ENCODE results near the gene GID8.

GID8 gene

DNA sequence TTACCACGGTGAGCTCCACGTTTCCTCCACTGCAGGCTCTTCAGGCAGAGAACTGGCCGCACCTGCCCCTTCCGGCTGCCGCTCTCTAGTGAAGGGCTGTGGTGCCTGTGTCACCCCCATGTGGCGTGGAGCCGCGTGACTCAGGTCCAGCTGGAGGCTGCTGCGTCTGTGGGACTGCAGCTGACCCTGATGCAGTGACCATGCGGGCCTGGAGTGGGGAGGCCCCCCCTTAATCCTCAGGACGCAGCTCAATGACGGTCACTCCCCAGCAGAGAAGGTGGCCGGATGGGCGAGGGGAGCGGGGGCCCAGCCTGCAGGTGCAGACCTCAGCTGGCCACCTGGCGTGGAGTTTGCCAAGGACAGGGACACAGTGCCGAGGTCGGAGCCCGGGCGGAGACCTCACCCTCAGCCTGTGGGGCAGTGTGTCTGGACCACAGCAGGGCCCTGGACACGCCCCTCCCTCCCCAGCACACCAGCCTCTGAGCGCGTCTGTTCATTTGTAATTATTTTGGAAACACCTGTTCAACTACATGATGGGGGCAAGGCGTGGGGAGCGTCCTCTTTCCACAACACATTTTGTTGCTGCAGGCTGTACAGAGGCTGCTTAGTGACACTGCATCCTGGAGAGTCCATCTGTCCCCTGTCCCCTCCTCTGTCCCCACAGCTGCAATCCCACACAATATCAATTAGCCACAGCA lies 58.1 kb downstream of the GID8 start:
- H3K36me3 ChIP-seq (ENCODE audit: insufficient read depth), result no peaks in the 10 kb centered on the region
- TF ChIP-seq, protein P1, sequence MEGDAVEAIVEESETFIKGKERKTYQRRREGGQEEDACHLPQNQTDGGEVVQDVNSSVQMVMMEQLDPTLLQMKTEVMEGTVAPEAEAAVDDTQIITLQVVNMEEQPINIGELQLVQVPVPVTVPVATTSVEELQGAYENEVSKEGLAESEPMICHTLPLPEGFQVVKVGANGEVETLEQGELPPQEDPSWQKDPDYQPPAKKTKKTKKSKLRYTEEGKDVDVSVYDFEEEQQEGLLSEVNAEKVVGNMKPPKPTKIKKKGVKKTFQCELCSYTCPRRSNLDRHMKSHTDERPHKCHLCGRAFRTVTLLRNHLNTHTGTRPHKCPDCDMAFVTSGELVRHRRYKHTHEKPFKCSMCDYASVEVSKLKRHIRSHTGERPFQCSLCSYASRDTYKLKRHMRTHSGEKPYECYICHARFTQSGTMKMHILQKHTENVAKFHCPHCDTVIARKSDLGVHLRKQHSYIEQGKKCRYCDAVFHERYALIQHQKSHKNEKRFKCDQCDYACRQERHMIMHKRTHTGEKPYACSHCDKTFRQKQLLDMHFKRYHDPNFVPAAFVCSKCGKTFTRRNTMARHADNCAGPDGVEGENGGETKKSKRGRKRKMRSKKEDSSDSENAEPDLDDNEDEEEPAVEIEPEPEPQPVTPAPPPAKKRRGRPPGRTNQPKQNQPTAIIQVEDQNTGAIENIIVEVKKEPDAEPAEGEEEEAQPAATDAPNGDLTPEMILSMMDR (conservative IDR thresholded peaks at IDR 0.05; ENCODE audit: low read depth, low read length), result no peak
- peaks cover 97% of the 10 kb centered on the region for H3K27me3 ChIP-seq (ENCODE audit: insufficient read depth, low read depth)
- H4K20me1 ChIP-seq (ENCODE audit: insufficient read depth), result no peaks in the 10 kb centered on the region
- no peak overlapping the region for H3K4me3 ChIP-seq (IDR thresholded peaks at IDR 0.05; ENCODE audit: insufficient read depth, low read depth, low read length)
- no peak overlapping the region for H3K4me2 ChIP-seq
- no peaks in the 10 kb centered on the region for H3K4me1 ChIP-seq (ENCODE audit: low read depth, poor library complexity, severe bottlenecking)
- H3K79me2 ChIP-seq (ENCODE audit: insufficient read depth, low read depth), result no peaks in the 10 kb centered on the region
- H3K27ac ChIP-seq, result no peak overlapping the region
- no peak overlapping the region for H3K9ac ChIP-seq
- no peak overlapping the region for H2AFZ ChIP-seq (ENCODE audit: low read depth)

DNA sequence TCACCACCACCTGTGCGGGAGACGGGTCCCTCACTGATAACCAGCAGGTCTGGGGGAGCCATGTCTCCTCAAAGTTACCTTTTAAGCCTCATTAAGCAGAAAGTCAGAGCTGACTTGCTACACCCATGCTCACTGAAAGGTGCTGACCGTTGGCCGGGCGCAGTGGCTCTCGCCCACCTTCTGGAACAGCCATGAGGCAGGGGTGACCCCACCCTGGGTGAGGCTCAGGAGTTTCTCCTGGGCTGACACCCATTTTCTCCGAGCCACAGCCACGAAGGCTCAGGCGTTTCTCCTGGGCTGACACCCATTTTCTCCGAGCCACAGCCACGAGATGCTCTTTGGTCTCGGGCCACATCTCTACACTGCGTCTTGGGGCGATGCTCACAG lies 58.6 kb downstream of the GID8 start:
- no peaks in the 10 kb centered on the region for H4K20me1 ChIP-seq (ENCODE audit: insufficient read depth)
- TF ChIP-seq, protein P1 (conservative IDR thresholded peaks at IDR 0.05; ENCODE audit: low read depth, low read length), result no peak
- no peak overlapping the region for H3K4me3 ChIP-seq (IDR thresholded peaks at IDR 0.05; ENCODE audit: insufficient read depth, low read depth, low read length)
- no peaks in the 10 kb centered on the region for H3K79me2 ChIP-seq (ENCODE audit: insufficient read depth, low read depth)
- no peak overlapping the region for H2AFZ ChIP-seq (ENCODE audit: low read depth)
- H3K27me3 ChIP-seq (ENCODE audit: insufficient read depth, low read depth), result peaks cover 97% of the 10 kb centered on the region
- no peak overlapping the region for H3K27ac ChIP-seq
- H3K36me3 ChIP-seq (ENCODE audit: insufficient read depth), result no peaks in the 10 kb centered on the region
- H3K4me1 ChIP-seq (ENCODE audit: low read depth, poor library complexity, severe bottlenecking), result no peaks in the 10 kb centered on the region
- H3K9ac ChIP-seq, result no peak overlapping the region
- no peak overlapping the region for H3K4me2 ChIP-seq

DNA sequence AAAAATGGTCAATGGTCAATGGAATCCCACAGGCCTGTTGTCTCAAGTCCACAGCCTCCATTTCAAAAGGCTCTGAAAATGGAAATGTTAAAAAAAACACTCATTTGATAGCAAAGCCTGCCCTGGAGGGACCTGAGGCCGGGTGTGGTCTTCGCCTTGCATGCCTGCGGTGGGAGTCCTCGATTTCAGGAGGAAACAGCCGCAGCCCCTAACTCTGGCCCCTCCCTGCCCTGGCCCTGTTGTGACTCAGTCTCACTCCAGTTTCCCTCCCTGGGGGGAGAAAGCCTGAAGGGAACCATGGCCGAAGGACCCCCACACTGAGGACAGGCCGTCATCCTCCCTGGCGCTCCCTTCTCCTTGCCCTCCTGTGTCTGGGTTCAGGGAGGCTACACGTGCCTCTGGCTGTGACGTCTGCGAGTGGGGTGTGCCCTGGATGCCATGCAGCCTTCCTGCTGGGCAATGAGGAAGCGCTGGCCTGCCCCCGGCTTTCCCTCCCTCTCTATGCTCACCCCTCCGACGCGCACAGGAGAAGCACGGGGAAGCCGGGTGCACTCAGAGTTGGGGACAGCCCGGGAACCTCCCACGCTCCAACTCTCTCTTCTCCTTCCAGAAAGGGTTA lies 59.6 kb downstream of the GID8 start:
- Histone ChIP-seq H3K36me3 (ENCODE audit: insufficient read depth) (no peaks in the 10 kb centered on the region), H3K79me2 (ENCODE audit: insufficient read depth, low read depth) (no peaks in the 10 kb centered on the region), H3K4me2 (no peak overlapping the region), H3K27ac (no peak overlapping the region), H3K27me3 (ENCODE audit: insufficient read depth, low read depth) (peaks cover 97% of the 10 kb centered on the region), H3K9ac (no peak overlapping the region), H4K20me1 (ENCODE audit: insufficient read depth) (no peaks in the 10 kb centered on the region), H3K4me3 (IDR thresholded peaks at IDR 0.05; ENCODE audit: insufficient read depth, low read depth, low read length) (no peak overlapping the region), H2AFZ (ENCODE audit: low read depth) (no peak overlapping the region), H3K4me1 (ENCODE audit: low read depth, poor library complexity, severe bottlenecking) (no peaks in the 10 kb centered on the region)
- TF ChIP-seq, protein P1 (conservative IDR thresholded peaks at IDR 0.05; ENCODE audit: low read depth, low read length), result no peak
